Limb (tissue), 2 donors: ENCODE data around the gene E2F4.

Experiments used
- DNase-seq, 2 donors: peaks; one replicate each; pipeline ENCODE4 v3.0.0-alpha.2; 2016; ENCODE audit errors: extremely low spot score in 2 of 2

The E2F4 gene

GRCh38 chr16:67157892-67158635 lies 33.9 kb upstream of the E2F4 start:
- no peak for DNase-seq

- peak in 1 of 2 donors; percentile 43 for DNase-seq
These were observed 33.0 kb upstream of the E2F4 start for GRCh38 chr16:67158637-67159600.

DNA sequence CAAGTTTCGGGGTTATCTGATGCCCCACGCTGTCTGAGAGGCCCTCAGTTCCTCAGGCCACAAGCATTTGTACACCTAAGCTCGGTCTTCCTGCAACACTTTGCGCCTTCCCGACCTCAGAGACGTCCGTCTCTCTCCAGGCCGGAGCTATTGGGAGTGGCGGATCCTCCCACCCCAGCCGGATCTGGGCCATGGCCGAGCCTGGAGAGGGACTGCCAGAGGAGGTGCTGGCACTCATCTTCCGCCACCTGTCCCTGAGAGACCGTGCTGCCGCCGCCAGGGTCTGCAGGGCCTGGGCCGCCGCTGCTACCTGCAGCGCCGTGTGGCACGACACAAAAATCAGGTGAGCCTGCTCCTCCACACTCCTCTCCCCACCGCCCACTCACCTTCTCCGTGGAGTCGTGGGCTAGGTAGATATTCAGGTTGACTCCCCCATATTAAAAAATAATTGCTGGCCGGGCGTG lies 30.3 kb upstream of the E2F4 start:
- DNase-seq = peak in 1 of 2 donors; percentile 23

DNA sequence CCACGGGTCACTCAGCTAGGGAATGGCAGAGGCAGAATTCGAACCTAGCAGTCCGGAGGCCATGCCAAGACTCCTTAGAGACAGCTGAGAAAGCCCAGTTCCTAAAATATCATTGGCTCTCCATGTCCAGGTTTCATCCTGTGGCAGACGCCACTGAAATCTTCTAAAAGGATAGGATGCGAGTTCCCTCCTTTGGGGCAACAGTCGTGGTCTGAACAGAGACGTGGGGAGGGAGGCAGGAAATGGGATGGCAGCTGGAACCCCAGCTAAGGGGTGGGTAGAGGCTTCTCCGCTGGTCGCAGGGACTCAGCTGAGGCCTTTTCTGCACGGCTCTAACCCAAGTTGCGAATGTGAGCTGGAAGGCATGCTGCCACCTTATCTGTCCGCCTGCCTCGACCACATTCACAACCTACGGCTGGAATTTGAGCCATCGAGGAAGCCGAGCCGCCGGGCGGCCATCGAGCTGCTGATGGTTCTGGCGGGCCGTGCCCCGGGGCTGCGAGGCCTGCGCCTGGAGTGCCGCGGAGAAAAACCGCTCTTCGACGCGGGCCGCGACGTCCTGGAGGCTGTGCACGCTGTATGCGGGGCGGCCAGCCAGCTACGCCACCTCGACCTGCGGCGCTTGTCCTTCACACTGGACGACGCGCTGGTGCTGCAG lies 29.3 kb upstream of the E2F4 start:
- no peak for DNase-seq

DNA sequence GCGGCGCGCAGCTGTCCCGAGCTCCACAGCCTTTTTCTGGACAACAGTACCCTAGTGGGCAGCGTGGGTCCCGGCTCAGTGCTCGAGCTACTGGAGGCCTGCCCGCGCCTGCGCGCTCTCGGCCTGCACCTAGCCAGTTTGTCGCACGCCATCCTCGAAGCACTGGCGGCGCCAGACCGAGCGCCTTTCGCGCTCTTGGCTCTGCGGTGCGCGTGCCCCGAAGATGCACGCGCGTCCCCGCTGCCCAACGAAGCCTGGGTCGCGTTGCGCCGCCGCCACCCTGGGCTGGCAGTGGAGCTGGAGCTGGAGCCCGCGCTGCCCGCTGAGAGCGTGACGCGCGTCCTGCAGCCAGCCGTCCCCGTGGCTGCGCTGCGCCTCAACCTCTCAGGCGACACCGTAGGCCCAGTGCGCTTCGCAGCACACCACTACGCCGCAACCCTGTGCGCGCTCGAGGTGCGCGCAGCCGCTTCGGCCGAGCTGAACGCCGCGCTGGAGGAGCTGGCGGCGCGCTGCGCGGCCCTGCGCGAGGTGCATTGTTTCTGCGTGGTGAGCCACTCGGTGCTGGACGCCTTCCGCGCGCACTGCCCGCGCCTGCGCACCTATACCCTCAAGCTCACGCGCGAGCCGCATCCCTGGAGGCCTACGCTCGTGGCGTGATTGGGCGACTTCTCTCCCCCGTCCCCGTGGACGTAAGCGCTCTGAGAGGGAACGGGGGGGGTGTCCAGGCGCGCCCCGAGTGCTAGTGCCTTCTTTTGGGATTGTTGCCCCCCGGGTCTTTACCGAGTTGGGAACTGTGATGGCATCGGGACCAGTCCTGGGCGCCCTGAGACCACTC lies 28.6 kb upstream of the E2F4 start:
- DNase-seq = peak in 1 of 2 donors; percentile 81

DNA sequence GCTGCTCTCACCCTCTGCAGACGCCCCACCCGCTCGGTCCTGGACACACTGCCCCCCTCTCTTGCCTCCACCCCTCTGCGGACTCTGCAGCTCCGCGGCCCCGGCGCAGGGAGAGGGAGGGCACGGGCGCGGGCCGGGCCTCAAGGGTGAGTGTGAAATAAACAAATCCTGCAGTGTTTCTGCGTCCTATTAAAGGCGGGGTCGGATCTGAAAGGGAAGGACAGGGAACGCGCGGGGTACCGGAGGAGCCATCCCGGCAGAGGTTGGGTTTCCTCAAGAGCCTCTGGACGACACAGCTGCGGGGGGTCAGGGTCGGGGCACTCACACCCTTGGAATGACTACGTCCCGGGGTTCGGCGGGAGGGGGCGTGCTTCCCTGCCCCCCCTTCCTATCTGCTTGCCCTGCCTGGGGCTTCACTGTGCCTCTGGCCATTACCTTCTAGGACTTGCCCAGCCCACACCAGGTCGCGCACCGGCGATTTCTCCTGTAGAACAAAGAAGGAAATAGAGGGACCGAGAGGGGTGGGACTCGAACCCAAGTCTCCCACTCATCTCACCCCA lies 27.9 kb upstream of the E2F4 start:
- DNase-seq = no peak

DNA sequence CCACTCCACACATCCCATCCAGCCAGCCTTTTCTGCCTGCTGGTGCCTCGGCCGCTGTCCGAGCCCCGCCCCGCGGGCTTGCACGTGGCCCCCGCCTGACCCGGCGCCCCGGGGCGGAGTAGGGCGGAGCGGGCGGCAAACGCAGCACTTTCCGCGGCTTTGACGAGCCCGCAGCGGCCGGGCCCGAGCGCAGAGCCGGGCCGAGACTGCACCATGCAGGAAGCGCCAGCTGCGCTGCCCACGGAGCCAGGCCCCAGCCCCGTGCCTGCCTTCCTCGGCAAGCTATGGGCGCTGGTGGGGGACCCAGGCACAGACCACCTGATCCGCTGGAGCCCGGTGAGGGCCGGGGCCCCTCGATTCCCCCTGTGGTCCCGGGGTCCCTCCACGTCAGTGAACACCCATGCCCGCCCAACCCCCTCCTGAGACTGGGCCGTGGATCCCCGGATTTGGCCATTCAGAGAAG lies 27.3 kb upstream of the E2F4 start, which contains the start of gene HSF4:
TSS of gene HSF4 (plus strand) at position 147 of the 463 bp plus-strand sequence. CDS start at position 214, 67 bp downstream.
- peak in 1 of 2 donors; percentile 46 for DNase-seq

DNA sequence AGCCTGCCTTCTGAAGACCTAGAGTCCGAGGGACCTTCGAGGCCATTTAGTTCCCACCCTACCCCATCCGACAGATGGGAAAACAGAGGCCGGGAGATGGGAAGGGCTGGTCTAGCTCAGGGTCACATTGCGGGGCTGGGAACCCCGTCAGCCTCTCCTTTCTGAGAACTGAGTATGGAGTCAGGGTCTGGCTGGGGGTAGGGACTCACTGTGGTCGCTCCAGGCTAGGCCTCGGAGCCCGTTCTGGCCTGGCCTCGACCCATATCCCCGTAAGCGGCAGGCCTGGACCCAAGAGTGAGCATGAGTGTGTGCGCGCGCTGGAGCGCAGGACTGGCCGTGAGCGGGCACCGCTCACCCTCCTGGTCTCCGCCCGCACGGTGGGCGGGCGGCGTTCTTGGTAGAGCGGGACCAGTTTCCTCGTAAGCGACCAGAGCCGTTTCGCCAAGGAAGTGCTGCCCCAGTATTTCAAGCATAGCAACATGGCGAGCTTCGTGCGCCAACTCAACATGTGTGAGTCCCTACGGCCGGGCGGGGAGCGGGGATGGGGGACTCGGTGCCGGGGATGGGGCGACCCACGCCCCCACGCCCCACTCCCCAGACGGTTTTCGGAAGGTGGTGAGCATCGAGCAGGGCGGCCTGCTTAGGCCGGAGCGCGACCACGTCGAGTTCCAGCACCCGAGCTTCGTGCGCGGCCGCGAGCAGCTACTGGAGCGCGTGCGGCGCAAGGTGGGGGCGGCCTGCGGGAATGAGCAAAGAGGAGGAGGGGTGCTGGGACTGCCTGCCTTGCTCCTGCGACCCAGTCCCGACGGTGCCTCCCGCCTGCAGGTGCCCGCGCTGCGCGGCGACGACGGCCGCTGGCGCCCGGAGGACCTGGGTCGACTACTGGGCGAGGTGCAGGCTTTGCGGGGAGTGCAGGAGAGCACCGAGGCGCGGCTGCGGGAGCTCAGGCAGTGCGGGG lies 26.6 kb upstream of the E2F4 start:
- DNase-seq = peak in 1 of 2 donors; percentile 41

DNA sequence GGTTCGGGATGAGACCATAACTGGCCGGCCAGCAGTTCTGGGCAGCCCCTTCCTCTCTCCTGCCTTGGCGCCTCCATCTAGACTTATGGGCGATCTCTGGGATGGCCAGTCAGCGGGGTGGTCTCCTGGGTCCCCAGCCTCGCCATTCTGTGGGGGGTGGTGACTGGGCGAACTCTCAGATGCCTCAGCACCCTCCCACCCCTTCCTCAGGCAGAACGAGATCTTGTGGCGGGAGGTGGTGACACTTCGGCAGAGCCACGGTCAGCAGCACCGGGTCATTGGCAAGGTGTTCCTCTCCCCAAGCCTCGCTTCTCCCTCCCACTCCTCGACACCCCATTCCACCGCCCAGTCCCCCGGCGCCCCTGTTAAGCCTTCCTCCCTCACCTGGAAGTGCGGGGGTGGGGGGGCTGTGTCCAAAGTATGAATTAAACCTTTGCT lies 25.8 kb upstream of the E2F4 start:
- peak in 1 of 2 donors; percentile 24 for DNase-seq

- no peak for DNase-seq
These were observed 25.3 kb upstream of the E2F4 start for GRCh38 chr16:67166598-67167168.

DNA sequence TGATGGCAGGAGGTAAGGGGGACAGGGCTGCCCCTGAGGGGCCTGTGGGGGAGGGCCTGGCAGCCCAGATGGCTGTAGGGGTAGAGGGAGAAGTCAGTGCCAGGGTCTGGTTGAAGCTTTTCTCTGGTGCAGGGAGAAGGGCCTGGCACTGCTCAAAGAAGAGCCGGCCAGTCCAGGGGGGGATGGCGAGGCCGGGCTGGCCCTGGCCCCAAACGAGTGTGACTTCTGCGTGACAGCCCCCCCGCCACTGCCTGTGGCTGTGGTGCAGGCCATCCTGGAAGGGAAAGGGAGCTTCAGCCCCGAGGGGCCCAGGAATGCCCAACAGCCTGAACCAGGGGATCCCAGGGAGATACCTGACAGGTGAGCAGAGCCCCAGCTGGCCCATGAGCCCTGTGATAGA lies 24.4 kb upstream of the E2F4 start:
- no peak for DNase-seq

GRCh38 chr16:67169011-67169451 lies 22.9 kb upstream of the E2F4 start:
- no peak for DNase-seq

DNA sequence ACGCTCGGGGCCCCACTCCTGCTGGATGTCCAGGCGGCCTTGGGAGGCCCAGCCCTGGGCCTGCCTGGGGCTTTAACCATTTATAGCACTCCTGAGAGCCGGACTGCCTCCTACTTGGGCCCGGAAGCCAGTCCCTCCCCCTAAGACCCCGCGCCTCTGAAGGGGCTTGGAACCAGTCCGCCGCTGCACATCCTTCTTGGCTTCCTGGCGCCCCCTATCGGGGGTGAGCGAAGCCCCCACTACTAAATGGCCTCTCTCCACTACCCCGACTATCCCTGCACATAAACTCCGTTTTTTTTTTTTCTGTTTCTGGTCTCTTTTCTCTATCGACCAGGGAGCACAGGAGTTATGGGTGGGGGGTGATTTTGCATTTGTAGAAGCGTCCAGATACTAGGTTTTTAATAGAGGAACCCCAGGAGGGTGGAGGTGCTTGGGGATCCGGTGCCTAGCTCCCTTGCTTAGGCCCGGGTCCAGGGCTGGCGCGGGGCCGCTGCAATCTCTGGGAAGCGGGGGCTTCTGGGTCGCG lies 22.2 kb upstream of the E2F4 start:
- peak in 1 of 2 donors; percentile 64 for DNase-seq

- peak in 1 of 2 donors; percentile 76 for DNase-seq
These were observed 21.6 kb upstream of the E2F4 start, which contains the start of gene NOL3 for GRCh38 chr16:67170168-67170948. NOL3 (plus strand) TSS chr16:67170538.

DNA sequence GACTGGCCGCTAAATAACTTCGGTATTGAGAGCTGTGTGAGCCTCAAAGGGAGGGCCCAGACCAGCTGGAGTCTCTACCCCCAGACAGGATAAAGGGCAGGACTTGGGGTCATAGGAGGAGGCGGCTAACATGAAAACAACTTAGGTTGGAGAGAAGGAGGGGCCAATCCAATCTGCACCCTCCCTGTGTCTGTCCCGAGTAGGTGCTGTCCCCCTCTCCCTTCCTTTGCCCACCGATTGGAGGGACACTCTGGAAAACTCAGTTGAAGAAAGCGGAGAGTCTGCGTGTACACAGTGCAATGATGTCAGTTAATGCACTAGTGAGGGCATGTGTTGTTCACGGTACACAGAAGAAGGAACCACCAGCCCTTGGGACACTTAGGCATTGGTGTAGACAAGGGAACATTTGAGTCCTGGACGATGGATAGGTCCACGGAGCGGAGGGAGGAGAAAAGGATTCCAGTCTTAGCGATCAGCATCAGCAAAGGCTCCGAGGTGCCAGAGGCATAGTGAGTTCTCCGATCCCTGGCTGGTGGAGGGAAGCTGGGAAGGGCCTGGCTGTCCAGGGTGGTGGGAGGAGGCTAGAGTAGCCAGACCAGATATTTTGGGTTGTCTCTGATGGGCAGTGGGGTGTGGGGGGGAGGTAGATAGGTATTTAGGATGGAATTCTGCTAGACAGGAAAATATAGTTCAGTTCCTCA lies 20.9 kb upstream of the E2F4 start:
- DNase-seq = no peak

DNA sequence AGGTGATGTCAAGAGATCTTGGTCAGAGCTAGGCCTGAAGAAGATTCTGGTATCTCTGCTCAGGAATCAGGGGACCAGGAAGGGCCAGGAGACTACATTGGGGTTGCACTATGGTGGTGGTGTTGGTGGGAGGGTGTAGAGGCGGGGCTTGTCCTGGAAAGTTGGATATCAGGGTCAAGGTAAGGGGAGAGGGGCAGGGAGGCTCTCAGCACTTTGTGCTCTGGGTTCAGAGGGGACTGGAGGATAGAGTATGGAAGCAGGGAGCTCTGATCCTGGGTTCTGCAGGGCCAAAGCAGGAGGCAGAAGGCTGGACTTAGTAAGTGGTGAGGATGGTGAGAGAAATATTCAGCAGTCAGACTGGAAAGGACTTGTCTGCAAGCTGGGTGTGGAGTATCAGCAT lies 18.6 kb upstream of the E2F4 start:
- no peak for DNase-seq
